GM12873 (cell line): ENCODE data around the gene CNTNAP4.
A peak's percentile ranks its signal among the peaks of the same experiment; 100 is the strongest.

ENCODE experiments used
- CTCF ChIP-seq: IDR thresholded peaks from 2 replicates; pipeline ENCODE4 v1.5.1; 2012; ENCODE audit warnings: low read depth, mild to moderate bottlenecking, moderate library complexity, low read length, control low read depth; ENCODE audit not compliant: insufficient read depth; ENCODE audit errors: missing control alignments

CNTNAP4 gene

DNA sequence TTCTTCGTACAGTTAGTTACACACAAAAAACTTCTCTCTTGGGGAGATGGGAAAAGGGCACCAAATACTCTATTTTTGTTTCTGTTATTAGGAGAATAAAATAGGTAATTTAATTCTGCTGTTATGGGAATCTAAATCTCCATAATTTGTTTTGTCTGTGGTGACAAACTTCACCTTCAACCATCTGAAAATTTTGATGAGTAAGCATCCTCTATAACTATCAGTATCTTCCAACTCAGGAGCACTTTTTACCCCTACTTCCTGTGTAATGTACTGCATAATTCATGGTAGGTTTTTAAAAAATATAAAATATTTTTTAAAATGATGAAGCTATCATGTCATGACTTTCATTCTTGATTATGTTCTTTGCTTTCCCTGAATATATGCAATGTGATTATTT is 33.6 kb upstream of the CNTNAP4 start:
- no peak for TF ChIP-seq CTCF

- no peak for TF ChIP-seq CTCF
Observed at GRCh38 chr16:76246587-76246986, 30.6 kb upstream of the CNTNAP4 start.

DNA sequence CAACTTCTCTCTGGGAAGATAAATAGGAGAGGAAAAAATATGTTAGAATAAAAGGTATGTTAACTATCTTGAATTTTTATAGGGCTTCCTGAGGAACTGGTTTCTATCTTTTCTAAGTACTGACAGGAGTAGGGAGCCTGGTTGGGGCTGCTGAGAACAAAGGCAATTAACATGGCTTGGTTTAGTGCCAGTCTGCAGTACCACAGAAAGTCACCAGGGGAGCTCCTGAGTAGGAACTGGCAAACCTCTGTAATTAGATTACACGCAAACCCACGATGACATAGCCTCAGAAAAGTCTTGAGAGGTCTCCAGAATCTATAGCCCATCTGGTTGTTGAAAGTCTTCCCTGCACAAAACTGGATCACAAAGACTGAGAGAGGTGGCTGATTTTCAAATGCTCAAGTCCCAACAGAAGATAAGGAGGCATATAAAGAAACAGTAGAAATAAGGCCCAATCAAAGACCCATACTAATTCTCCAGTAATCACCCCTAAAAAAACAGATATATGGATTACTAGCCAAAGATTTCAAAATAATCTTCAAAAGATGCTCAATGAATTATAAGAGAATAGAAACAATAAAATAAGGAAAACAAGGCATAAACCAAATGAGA is 11.7 kb upstream of the CNTNAP4 start:
- TF ChIP-seq CTCF: peak; percentile 82

GRCh38 chr16:76268824-76269223 is 8.4 kb upstream of the CNTNAP4 start:
- TF ChIP-seq CTCF: no peak

DNA sequence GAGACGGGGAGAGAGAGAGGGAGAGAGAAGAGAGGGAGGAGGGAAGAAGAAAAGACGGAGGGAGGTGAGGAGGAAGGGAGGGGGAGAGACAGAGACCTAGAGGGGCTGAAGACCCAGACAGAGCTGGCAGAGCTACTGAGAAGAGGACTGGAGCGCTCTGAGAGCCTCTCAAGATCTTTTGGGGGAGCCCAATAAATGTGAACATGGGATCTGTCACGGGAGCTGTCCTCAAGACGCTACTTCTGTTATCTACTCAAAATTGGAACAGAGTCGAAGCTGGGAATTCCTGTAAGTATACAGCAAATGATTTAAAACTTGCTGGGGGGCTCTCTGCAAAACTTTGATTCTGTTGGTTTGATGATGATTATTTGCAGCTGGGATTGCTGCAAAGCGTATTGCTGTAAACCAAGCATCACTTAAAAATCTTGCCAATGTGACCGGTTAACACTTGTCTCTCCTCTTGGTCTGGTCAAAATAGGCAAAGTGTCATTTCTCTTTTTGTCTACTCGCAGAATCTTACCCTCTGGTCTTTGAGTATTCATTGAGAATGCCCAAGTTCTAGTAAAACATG is 344 bp downstream of the CNTNAP4 start:
- no peak for TF ChIP-seq CTCF

DNA sequence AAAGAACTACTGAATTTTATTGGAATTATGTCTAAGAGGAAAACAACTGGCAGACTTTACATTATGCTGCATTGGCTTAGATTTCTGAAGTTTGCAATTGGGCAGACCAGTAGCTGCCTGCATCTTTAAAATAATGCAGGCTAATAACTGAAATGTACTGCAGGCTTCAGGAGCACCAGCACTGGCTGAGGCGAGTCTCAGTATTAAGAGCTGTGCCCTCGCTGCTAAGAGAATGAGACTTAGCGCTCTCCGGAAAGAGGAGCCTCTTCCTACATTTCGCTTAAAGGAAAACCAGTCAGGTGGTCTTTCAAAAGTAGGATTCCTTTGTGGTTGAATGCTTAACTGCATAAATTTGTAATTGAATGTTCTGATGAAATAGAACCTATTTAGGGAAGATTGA is 885 bp downstream of the CNTNAP4 start:
- TF ChIP-seq CTCF: no peak

- TF ChIP-seq CTCF: peak; percentile 28
Observed at GRCh38 chr16:76278980-76279379, 1.8 kb downstream of the CNTNAP4 start.
